Hypothalamus (tissue), 51 donors: ENCODE data around the gene PTPRN2.
A peak's percentile ranks its signal among the peaks of the same experiment; 100 is the strongest.
"Not testable (repeated sequence)": the region's sequence is repeated elsewhere in the genome, so short reads cannot be mapped to it uniquely, and the experiment has no call there.

ENCODE experiments used
- DNase-seq, 51 donors: peaks; one replicate each; lab custom pipeline; 2025; lab: John Stamatoyannopoulos, UW

The PTPRN2 gene

GRCh38 chr7:157853076-157853788 lies 734.4 kb downstream of the PTPRN2 start:
- no peak for DNase-seq

- DNase-seq, result peak in 17 of 51 donors; percentile 4 to 57 (median 19)
These were observed 736.0 kb downstream of the PTPRN2 start for GRCh38 chr7:157851501-157852067.

GRCh38 chr7:157850481-157851444 lies 736.9 kb downstream of the PTPRN2 start:
- DNase-seq, result no peak

GRCh38 chr7:157849726-157850125 lies 737.9 kb downstream of the PTPRN2 start:
- no peak for DNase-seq

GRCh38 chr7:157849341-157849596 lies 738.4 kb downstream of the PTPRN2 start:
- no peak for DNase-seq

GRCh38 chr7:157848508-157849340 lies 738.9 kb downstream of the PTPRN2 start:
- no peak for DNase-seq

- not testable (repeated sequence) for DNase-seq
These were observed 739.7 kb downstream of the PTPRN2 start for GRCh38 chr7:157847756-157848487.

- DNase-seq, result not testable (repeated sequence)
These were observed 740.9 kb downstream of the PTPRN2 start for GRCh38 chr7:157846746-157847145.

- DNase-seq, result no peak
These were observed 741.4 kb downstream of the PTPRN2 start for GRCh38 chr7:157846271-157846670.

- no peak for DNase-seq
These were observed 742.3 kb downstream of the PTPRN2 start for GRCh38 chr7:157845203-157845835.

GRCh38 chr7:157844611-157845010 lies 743.0 kb downstream of the PTPRN2 start:
- no peak for DNase-seq

GRCh38 chr7:157844141-157844540 lies 743.5 kb downstream of the PTPRN2 start:
- DNase-seq, result no peak

- peak in 1 of 51 donors; percentile 35 for DNase-seq
These were observed 744.1 kb downstream of the PTPRN2 start for GRCh38 chr7:157843336-157844140.

- DNase-seq, result no peak
These were observed 745.8 kb downstream of the PTPRN2 start for GRCh38 chr7:157841773-157842370.

GRCh38 chr7:157840914-157841772 lies 746.5 kb downstream of the PTPRN2 start:
- peak in 1 of 51 donors; percentile 3 for DNase-seq

GRCh38 chr7:157840174-157840913 lies 747.3 kb downstream of the PTPRN2 start:
- DNase-seq, result no peak
